Smooth muscle cell of the brain vasculature (primary cell): ENCODE data around the gene PPIL4.

Experiments used
- DNase-seq: peaks from one replicate; pipeline ENCODE4 v3.0.0-alpha.2; 2012; ENCODE audit warnings: low read depth, low spot score

PPIL4 gene, protein sequence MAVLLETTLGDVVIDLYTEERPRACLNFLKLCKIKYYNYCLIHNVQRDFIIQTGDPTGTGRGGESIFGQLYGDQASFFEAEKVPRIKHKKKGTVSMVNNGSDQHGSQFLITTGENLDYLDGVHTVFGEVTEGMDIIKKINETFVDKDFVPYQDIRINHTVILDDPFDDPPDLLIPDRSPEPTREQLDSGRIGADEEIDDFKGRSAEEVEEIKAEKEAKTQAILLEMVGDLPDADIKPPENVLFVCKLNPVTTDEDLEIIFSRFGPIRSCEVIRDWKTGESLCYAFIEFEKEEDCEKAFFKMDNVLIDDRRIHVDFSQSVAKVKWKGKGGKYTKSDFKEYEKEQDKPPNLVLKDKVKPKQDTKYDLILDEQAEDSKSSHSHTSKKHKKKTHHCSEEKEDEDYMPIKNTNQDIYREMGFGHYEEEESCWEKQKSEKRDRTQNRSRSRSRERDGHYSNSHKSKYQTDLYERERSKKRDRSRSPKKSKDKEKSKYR

GRCh38 chr6:149545754-149546471 lies at the start of gene PPIL4:
Gene PPIL4, minus strand, starts transcription at chr6:149546043. Its CDS starts 38 bp downstream, at chr6:149546005.
- peak; percentile 89 for DNase-seq

GRCh38 chr6:149593408-149593807 lies 47.6 kb upstream of the PPIL4 start:
- no peak for DNase-seq

DNA sequence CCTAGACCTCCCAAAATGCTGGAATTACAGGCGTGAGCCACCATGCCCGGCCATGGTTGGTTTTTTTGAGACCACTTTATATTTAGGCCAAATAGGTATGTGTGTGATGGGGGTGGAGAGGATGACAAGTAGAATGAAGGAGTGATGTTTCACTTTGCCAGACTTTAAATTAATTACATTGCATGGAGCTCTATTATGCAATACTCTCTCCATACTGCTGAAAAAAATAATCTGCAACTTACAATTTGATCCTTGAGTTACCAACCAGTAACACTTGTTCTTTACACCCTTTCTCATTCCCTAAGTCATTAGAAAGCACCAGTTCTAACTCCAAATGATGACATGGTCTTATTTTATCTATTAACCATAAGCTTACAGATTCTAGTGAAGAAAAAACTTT lies 47.1 kb upstream of the PPIL4 start:
- DNase-seq, result no peak

GRCh38 chr6:149586149-149586548 lies 40.3 kb upstream of the PPIL4 start:
- no peak for DNase-seq

DNA sequence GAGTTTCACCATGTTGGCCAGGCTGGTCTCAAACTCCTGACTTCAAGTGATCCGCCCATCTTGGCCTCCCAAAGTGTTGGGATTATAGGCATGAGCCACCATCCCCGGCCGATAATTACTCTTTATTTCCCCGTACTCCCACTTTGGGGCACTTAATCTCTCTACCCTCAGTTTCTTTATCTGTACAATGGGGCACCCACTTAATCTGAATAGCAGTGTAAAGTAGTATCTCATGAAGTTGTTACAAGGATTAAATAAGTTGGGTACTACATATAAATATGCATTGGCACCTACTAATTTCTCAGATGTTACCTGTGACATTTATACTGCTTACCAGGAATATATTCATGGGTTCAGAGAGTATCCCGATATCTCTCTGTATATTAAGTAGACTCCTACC lies 35.5 kb upstream of the PPIL4 start:
- no peak for DNase-seq

DNA sequence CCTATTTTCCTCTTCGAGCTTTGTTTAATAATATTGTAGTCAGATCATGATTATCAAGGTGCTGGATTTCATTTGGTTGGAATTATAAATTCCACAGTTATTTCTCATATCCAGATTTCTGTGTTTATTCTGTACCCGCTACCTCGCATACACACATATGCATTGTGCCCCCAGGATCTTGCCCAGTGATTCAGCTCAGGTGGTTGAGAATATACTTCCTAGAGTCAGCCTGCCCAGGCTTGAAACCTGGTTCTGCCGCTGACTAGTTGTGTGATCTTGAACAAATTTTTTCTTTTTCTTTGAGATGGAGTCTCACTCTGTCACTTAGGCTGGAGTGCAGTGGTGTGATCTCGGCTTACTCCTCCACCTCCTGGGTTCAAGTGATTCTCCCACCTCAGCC lies 35.0 kb upstream of the PPIL4 start:
- DNase-seq, result no peak

- no peak for DNase-seq
Measured at GRCh38 chr6:149567945-149568585, 22.2 kb upstream of the PPIL4 start.

GRCh38 chr6:149567194-149567586 lies 21.3 kb upstream of the PPIL4 start:
- no peak for DNase-seq

- no peak for DNase-seq
Measured at GRCh38 chr6:149566410-149567193, 20.8 kb upstream of the PPIL4 start.

GRCh38 chr6:149565527-149566409 lies 19.9 kb upstream of the PPIL4 start, which contains the start of gene GINM1:
Gene GINM1, plus strand, starts transcription at chr6:149566375. Its CDS starts 40 bp downstream, at chr6:149566415.
- DNase-seq, result peak; percentile 86

GRCh38 chr6:149563928-149564325 lies 18.1 kb upstream of the PPIL4 start:
- DNase-seq, result no peak

DNA sequence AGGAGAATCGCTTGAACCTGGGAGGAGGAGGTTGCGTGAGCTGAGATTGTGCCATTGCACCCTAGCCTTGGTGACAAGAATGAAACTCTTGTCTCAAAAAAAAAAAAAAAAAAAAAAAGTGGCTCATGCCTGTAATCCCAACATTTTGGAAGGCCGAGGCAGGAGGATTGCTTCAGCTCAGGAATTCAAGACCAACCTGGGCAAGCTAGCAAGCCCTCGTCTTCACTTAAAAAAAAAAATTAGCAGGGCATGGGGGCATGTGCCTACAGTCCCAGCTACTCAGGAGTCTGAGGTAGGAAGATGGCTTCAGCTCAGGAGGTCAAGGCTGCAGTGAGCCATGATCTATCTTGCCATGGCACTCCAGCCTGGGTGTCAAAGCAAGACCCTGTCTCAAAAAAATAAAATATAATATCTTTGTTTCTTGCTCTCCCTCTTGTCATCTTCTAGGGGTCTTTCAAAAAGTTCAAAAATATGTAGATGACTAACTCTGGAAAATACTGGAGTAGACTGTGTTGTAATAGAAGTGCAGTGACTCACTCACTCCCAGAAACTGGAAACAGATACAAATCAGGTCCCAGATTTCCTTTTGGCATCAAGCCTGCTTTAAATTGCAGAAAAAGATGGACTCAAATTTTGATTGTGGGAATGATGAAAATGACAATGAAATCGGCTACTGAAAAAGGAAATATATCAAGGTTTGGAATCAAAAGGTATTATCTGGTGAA lies 17.5 kb upstream of the PPIL4 start:
- DNase-seq, result no peak

DNA sequence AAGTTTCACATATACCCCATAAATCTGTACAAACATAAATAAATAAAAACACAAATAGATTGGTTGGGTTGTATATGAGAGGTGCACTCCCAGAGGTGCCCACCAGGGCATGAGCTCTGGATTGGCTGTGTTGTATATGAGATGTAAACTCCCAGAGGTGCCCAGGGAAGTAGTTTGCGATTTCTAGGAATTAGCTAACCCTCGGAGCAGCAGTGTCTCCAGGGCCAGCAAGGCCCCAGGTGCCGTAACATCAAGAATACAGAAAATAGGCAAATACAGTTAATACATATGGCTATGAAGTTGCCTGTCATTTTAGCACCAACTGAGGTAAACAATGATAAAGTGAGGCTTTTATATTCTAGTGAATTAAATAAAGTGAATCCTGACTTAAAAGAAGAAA lies 14.9 kb upstream of the PPIL4 start:
- no peak for DNase-seq

- no peak for DNase-seq
Measured at GRCh38 chr6:149559389-149559788, 13.5 kb upstream of the PPIL4 start.

GRCh38 chr6:149558029-149558428 lies 12.2 kb upstream of the PPIL4 start:
- no peak for DNase-seq

DNA sequence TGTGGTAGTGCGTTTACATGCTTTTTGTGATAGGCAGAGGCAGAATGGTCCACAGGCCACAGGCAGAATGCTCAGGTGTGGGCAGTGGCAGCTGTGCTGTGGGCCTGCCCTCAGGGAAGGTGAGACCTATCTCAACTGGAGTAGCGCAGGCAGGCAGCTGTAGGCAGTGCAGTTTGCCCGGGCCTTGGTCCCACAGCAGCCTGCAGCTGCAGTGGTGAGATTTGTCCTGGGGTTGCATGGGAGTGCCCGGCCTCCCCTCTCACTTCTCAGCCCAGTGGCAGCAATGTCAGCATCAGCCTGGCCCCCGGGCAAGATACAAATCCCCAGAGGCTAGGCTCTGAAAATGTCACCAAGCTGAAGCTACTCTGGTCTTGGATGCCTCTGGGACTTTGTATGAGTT lies 6.1 kb upstream of the PPIL4 start:
- DNase-seq, result no peak

DNA sequence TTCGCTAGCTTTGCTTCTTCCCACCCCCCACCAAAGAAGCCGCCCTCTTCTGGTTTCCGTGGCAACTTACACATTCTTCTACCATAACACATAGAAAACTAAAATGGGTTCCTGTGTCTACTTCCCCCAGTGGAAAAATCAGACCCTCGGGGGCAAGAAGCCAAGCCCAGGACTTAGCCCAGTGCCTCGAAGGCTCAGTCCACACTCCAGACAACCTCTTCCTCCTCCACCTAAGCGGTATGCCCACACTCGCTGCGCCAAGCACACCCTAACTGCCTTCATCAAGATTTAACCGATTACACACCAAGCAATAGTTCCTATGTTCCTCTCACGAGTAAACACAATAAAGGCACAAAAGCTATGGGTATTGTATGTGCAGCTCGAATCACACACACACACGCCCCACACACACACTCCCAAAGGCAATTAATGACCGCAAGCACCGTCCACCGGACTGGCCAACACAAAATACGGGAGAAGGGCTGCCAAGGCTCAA lies 537 bp downstream of the PPIL4 start:
- no peak for DNase-seq

- no peak for DNase-seq
Measured at GRCh38 chr6:149544646-149545257, 1.1 kb downstream of the PPIL4 start.

- DNase-seq, result no peak
Measured at GRCh38 chr6:149541139-149541538, 4.7 kb downstream of the PPIL4 start.
